SK-N-SH (cell line): ENCODE results near the gene SLBP. TPM values are rescaled to one million over a fixed set of nuclear protein-coding genes. Genes with fewer than 3 reads are reported as not detected.

Experiments
- CTCF ChIA-PET: fragments of 300-600, 350-600 bp; formaldehyde crosslinking; extraction: SDS; loops from one replicate; lab custom pipeline; 2021; lab: Yijun Ruan, JAX
- POLR2A ChIA-PET: fragments of 350-600 bp; sonication (Branson Sonifier 250); formaldehyde crosslinking; extraction: SDS; loops from one replicate; lab custom pipeline; 2020; ENCODE audit warnings: antibody characterized with exemption, inconsistent platforms; lab: Yijun Ruan, JAX
- DNase-seq: peaks from one replicate; pipeline ENCODE4 v3.0.0; 2012
- H2AFZ ChIP-seq: fragments of 200-600 bp; sonication (generic); 2 replicates; pipeline ENCODE4 v1.8.1; 2016; ENCODE audit warnings: antibody characterized with exemption, mild to moderate bottlenecking, low read depth
- H3F3A ChIP-seq: fragments of 200-600 bp; sonication (generic); replicated peaks from 2 replicates; pipeline ENCODE3; 2016; ENCODE audit warnings: antibody characterized with exemption, mild to moderate bottlenecking; ENCODE audit not compliant: insufficient read depth
- H3K27ac ChIP-seq, 2 experiments: fragments of 200-500 bp in 1 of 2; fragments of 200-600 bp in 1 of 2; sonication (Bioruptor generic) in 1 of 2; sonication (generic), shearing (Covaris generic) in 1 of 2; 2 replicates each; pipeline versions ENCODE4 v1.5.1 to v1.6.1; 2014 to 2016; ENCODE audit warnings: low read depth in 2 of 2, inconsistent platforms in 1 of 2, low read length in 1 of 2, mild to moderate bottlenecking in 1 of 2, mixed read lengths in 1 of 2
- H3K27me3 ChIP-seq: fragments of 200-600 bp; sonication (generic), shearing (Covaris generic); 2 replicates; pipeline ENCODE4 v1.6.1; 2016; ENCODE audit warnings: mixed run types; ENCODE audit not compliant: insufficient read depth
- H3K36me3 ChIP-seq, 2 experiments: fragments of 200-500 bp in 1 of 2; fragments of 200-600 bp in 1 of 2; sonication (Bioruptor generic) in 1 of 2; sonication (generic) in 1 of 2; replicated peaks in 1 of 2; 2 replicates each; pipeline versions ENCODE3 to v1.5.1; 2014 to 2016; ENCODE audit warnings: low read length in 1 of 2, mild to moderate bottlenecking in 1 of 2; ENCODE audit not compliant: insufficient read depth in 2 of 2, control insufficient read depth in 1 of 2
- H3K4me1 ChIP-seq, 2 experiments: fragments of 200-500 bp in 1 of 2; fragments of 200-600 bp in 1 of 2; sonication (Bioruptor generic) in 1 of 2; sonication (generic), shearing (Covaris generic) in 1 of 2; 2 replicates each; pipeline versions ENCODE4 v1.5.1 to v1.6.1; 2014 to 2016; ENCODE audit warnings: low read depth in 1 of 2, low read length in 1 of 2, mixed run types in 1 of 2; ENCODE audit not compliant: insufficient read depth in 2 of 2, control insufficient read depth in 1 of 2
- H3K4me2 ChIP-seq: fragments of 200-600 bp; sonication (generic), shearing (Covaris generic); 2 replicates; pipeline ENCODE4 v1.6.1; 2017; ENCODE audit warnings: mixed run types
- H3K4me3 ChIP-seq, 2 experiments: fragments of 200-500 bp in 1 of 2; fragments of 200-600 bp in 1 of 2; sonication (Bioruptor generic) in 1 of 2; sonication (generic), shearing (Covaris generic) in 1 of 2; 2 replicates each; pipeline versions ENCODE4 v1.5.1 to v1.8.1; 2014 to 2016; ENCODE audit warnings: low read depth in 2 of 2, inconsistent platforms in 1 of 2, low read length in 1 of 2, mild to moderate bottlenecking in 1 of 2, mixed read lengths in 1 of 2, moderate library complexity in 1 of 2
- H3K79me2 ChIP-seq: fragments of 200-600 bp; sonication (generic); 2 replicates; pipeline ENCODE4 v1.8.1; 2017; ENCODE audit warnings: mild to moderate bottlenecking; ENCODE audit not compliant: insufficient read depth
- H3K9ac ChIP-seq: fragments of 200-600 bp; sonication (generic); 2 replicates; pipeline ENCODE4 v1.6.1; 2017; ENCODE audit warnings: mixed run types
- H3K9me2 ChIP-seq: fragments of 200-600 bp; sonication (generic); 2 replicates; pipeline ENCODE4 v1.6.1; 2017; ENCODE audit warnings: mixed run types
- H3K9me3 ChIP-seq: fragments of 200-600 bp; sonication (generic); 2 replicates; pipeline ENCODE4 v1.6.1; 2017; ENCODE audit warnings: mixed run types, mild to moderate bottlenecking, moderate library complexity
- H4K20me1 ChIP-seq: fragments of 200-600 bp; sonication (generic); 2 replicates; pipeline ENCODE4 v1.6.1; 2017; ENCODE audit warnings: mild to moderate bottlenecking, mixed run types; ENCODE audit not compliant: insufficient read depth
- FOXM1 ChIP-seq: IDR thresholded peaks from 2 replicates; pipeline ENCODE4 v1.4.0; 2012; ENCODE audit warnings: low read depth, mild to moderate bottlenecking
- JUND ChIP-seq: IDR thresholded peaks from 2 replicates; pipeline ENCODE4 v1.4.0; 2012
- MEF2A ChIP-seq: IDR thresholded peaks from 2 replicates; pipeline ENCODE4 v1.4.0; 2012; ENCODE audit warnings: low read depth, borderline replicate concordance
- RCOR1 ChIP-seq: fragments of 150-350 bp; IDR thresholded peaks from 2 replicates; pipeline ENCODE4 v1.6.1; 2017; ENCODE audit warnings: antibody characterized with exemption, low read length
- RXRA ChIP-seq: IDR thresholded peaks from 2 replicates; pipeline ENCODE4 v1.4.0; 2012; ENCODE audit warnings: low read depth, mild to moderate bottlenecking, borderline replicate concordance
- SMC3 ChIP-seq: IDR thresholded peaks from 2 replicates; pipeline ENCODE4 v1.6.1; 2012; ENCODE audit warnings: low read depth, low read length, improper control_type of control experiment
- TAF1 ChIP-seq: IDR thresholded peaks from 2 replicates; pipeline ENCODE4 v1.6.1; 2012; ENCODE audit warnings: low read depth, mild to moderate bottlenecking, low read length, moderate library complexity, borderline replicate concordance
- TCF12 ChIP-seq: IDR thresholded peaks from 2 replicates; pipeline ENCODE4 v1.4.0; 2012
- TEAD4 ChIP-seq: IDR thresholded peaks from 2 replicates; pipeline ENCODE4 v1.4.0; 2012; ENCODE audit warnings: mild to moderate bottlenecking, borderline replicate concordance; ENCODE audit not compliant: insufficient read depth
- YY1 ChIP-seq: IDR thresholded peaks from 2 replicates; pipeline ENCODE4 v1.4.0; 2012; ENCODE audit warnings: low read depth, mild to moderate bottlenecking
- WGBS: methylation state at CpG from one replicate; pipeline ENCODE4 v1.1.6; 2017; ENCODE audit warnings: low lambda C conversion rate; 5-methylcytosine and 5-hydroxymethylcytosine counted together
- polyA plus RNA-seq, 3 experiments: library from polyadenylated mRNA; depleted of rRNA; stranded (reverse); fragments of >200 nt; gene quantifications; 2 replicates each; pipeline ENCODE4 v1.2.3, GENCODE V29; 2012
- TF ChIP-seq, protein P1 (sequence below): fragments of 150-350 bp; IDR thresholded peaks from 2 replicates; pipeline ENCODE4 v1.6.1; 2016; ENCODE audit warnings: mild to moderate bottlenecking, low read depth, low read length
- TF ChIP-seq, protein P2 (sequence below): fragments of 150-350 bp; IDR thresholded peaks from 2 replicates; pipeline ENCODE4 v1.6.1; 2017; ENCODE audit warnings: antibody characterized with exemption, low read length, low read depth, borderline replicate concordance
- TF ChIP-seq, protein P3 (sequence below): IDR thresholded peaks from 2 replicates; pipeline ENCODE4; 2012
- TF ChIP-seq, protein P4 (sequence below): fragments of 200-600 bp; sonication (generic); IDR thresholded peaks from 2 replicates; pipeline ENCODE4 v1.6.1; 2017; ENCODE audit warnings: antibody characterized with exemption, mild to moderate bottlenecking, moderate library complexity

The SLBP gene
- polyA plus RNA-seq, 1 of the 3 experiments (the other 2 are of a cell fraction) = 51.5 TPM

DNA sequence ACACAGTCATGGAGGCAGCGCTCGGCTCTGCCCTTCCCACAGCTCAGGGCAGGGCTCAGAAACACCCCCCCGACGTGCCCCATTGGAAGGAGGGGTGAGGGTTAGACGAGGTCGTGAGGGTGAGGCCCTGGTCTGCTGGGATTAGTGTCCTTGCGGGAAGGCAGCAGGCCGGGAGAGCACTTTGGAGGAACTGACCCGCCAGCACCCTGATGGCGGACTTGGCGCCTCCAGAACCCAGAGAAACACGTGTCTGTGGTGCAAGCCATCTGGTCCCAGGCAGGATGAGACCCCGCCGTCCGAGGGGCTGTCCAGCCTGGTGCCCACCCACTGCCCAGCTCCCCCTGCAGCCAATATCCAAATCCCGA, 35.5 kb upstream of the SLBP start:
- POLR2A ChIA-PET = no interaction called here
- H3K27me3 ChIP-seq = no peaks in the 10 kb centered on the region

More for the DNA sequence above, 35.5 kb upstream of the SLBP start:
- no peak overlapping the region for H3K9ac ChIP-seq
- H3K4me1 ChIP-seq = peaks cover 0 to 7% of the 10 kb centered on the region in 2 experiments; a peak in 1 of 4 replicates
- H3K4me2 ChIP-seq = no peak overlapping the region
- no peak overlapping the region for H3K4me3 ChIP-seq
- no peaks in the 10 kb centered on the region for H3K9me3 ChIP-seq
- H3F3A ChIP-seq = peaks cover 3% of the 10 kb centered on the region
- 0 out of 2 replicates have a peak, but pooled peaks cover 3% of the 10 kb centered on the region for H4K20me1 ChIP-seq
- H3K27ac ChIP-seq = no peak overlapping the region
- WGBS = 94% methylated on average over 9 of the region's 16 CpGs
- H3K9me2 ChIP-seq = no peaks in the 10 kb centered on the region
- no peaks in the 10 kb centered on the region for H3K79me2 ChIP-seq
- no peak for DNase-seq
- TF ChIP-seq YY1 (no peak), TEAD4 (no peak), FOXM1 (no peak), JUND (no peak), MEF2A (no peak), RXRA (no peak), TAF1 (no peak), SMC3 (no peak), RCOR1 (no peak), TCF12 (no peak)
- TF ChIP-seq, protein P1, sequence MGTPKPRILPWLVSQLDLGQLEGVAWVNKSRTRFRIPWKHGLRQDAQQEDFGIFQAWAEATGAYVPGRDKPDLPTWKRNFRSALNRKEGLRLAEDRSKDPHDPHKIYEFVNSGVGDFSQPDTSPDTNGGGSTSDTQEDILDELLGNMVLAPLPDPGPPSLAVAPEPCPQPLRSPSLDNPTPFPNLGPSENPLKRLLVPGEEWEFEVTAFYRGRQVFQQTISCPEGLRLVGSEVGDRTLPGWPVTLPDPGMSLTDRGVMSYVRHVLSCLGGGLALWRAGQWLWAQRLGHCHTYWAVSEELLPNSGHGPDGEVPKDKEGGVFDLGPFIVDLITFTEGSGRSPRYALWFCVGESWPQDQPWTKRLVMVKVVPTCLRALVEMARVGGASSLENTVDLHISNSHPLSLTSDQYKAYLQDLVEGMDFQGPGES = no peak
- TF ChIP-seq, protein P2, sequence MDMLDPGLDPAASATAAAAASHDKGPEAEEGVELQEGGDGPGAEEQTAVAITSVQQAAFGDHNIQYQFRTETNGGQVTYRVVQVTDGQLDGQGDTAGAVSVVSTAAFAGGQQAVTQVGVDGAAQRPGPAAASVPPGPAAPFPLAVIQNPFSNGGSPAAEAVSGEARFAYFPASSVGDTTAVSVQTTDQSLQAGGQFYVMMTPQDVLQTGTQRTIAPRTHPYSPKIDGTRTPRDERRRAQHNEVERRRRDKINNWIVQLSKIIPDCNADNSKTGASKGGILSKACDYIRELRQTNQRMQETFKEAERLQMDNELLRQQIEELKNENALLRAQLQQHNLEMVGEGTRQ = no peak
- TF ChIP-seq, protein P3, sequence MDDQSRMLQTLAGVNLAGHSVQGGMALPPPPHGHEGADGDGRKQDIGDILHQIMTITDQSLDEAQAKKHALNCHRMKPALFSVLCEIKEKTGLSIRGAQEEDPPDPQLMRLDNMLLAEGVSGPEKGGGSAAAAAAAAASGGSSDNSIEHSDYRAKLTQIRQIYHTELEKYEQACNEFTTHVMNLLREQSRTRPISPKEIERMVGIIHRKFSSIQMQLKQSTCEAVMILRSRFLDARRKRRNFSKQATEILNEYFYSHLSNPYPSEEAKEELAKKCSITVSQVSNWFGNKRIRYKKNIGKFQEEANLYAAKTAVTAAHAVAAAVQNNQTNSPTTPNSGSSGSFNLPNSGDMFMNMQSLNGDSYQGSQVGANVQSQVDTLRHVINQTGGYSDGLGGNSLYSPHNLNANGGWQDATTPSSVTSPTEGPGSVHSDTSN = no peak
- TF ChIP-seq, protein P4, sequence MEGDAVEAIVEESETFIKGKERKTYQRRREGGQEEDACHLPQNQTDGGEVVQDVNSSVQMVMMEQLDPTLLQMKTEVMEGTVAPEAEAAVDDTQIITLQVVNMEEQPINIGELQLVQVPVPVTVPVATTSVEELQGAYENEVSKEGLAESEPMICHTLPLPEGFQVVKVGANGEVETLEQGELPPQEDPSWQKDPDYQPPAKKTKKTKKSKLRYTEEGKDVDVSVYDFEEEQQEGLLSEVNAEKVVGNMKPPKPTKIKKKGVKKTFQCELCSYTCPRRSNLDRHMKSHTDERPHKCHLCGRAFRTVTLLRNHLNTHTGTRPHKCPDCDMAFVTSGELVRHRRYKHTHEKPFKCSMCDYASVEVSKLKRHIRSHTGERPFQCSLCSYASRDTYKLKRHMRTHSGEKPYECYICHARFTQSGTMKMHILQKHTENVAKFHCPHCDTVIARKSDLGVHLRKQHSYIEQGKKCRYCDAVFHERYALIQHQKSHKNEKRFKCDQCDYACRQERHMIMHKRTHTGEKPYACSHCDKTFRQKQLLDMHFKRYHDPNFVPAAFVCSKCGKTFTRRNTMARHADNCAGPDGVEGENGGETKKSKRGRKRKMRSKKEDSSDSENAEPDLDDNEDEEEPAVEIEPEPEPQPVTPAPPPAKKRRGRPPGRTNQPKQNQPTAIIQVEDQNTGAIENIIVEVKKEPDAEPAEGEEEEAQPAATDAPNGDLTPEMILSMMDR = no peak
- CTCF ChIA-PET = interaction anchor here (0.8 to 5.1 kb wide), 31 partner anchors 8 to 158 kb away, joined by 3 to 166 read pairs (median 7); partner anchors contain the start of gene FGFR3
- peaks cover 0 to 2% of the 10 kb centered on the region in 2 experiments for H3K36me3 ChIP-seq
- no peak overlapping the region for H2AFZ ChIP-seq
